Activated naive CD8-positive, alpha-beta T cell treated with anti-CD3 and anti-CD28 coated beads for 36 hours (primary cell): ENCODE results near the gene MEA1. TPM values are rescaled to one million over a fixed set of nuclear protein-coding genes. Genes with fewer than 3 reads are reported as not detected.

Experiments
- DNase-seq: peaks from one replicate; pipeline ENCODE4 v3.0.0; 2021
- H3K27ac Mint-ChIP-seq: one replicate; pipeline ENCODE4 v1.8.0; 2022; ENCODE audit warnings: mild to moderate bottlenecking, moderate library complexity, mixed read lengths
- H3K27me3 Mint-ChIP-seq: one replicate; pipeline ENCODE4 v1.8.0; 2022; ENCODE audit warnings: mild to moderate bottlenecking, mixed read lengths
- H3K36me3 Mint-ChIP-seq: one replicate; pipeline ENCODE4 v1.8.0; 2021; ENCODE audit warnings: mild to moderate bottlenecking, mixed read lengths
- H3K4me1 Mint-ChIP-seq: one replicate; pipeline ENCODE4 v1.8.0; 2021; ENCODE audit warnings: mixed read lengths
- H3K4me3 Mint-ChIP-seq: one replicate; pipeline ENCODE4 v1.8.0; 2022; ENCODE audit warnings: mild to moderate bottlenecking, moderate library complexity, mixed read lengths
- H3K9me3 Mint-ChIP-seq: one replicate; pipeline ENCODE4 v1.8.0; 2022; ENCODE audit warnings: mixed read lengths
- total RNA-seq, 2 experiments: library from RNA; stranded (reverse); gene quantifications; one replicate each; pipeline ENCODE4 v1.2.3, GENCODE V29; 2021

MEA1 gene
- total RNA-seq, 2 experiments from 2014 or later: 98.6 to 105 TPM

DNA sequence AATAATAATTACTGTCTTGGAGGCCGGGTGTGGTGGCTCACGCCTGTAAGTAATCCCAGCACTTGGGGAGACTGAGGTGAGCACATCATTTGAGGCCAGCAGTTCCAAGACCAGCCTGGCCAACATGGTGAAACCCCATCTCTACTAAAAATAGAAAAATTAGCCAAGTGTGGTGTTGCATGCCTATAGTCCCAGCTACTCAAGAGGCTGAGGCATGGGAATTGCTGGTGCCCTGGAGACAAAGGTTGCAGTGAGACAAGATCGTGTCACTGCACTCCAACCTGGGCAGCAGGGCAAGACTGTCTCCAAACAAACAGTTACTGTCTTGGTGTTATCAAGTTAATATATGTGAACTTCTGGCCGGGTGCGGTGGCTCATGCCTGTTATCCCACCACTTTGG lies 12.6 kb upstream of the MEA1 start:
- Mint-ChIP-seq H3K9me3 (no peaks in the 10 kb centered on the region), H3K27ac (peak overlapping the region; percentile 38), H3K4me3 (no peak overlapping the region), H3K4me1 (peaks cover 8% of the 10 kb centered on the region), H3K27me3 (no peaks in the 10 kb centered on the region), H3K36me3 (peaks cover 27% of the 10 kb centered on the region)
- no peak for DNase-seq

DNA sequence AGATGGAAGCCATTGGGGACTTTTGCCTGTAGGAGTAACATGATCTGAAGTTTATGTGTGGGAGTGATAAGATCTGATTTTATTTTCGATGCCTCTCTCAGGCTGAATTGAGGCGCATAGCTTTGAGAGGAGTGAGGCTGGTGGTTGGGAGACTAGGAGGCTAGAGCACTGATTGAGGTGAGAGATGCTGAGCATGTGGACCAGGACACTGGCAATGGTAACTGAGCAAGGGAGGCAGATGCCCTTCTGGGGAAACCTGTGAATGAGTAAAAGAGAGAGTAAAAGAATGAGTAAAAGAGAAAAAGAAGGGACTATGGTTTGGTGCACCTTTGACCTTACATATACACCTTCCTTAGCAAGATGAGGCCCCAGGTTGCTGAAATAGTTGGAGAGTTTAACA lies 10.7 kb upstream of the MEA1 start:
- Mint-ChIP-seq H3K4me3 (no peak overlapping the region), H3K27me3 (no peaks in the 10 kb centered on the region), H3K27ac (peak overlapping the region; percentile 61), H3K4me1 (peaks cover 17% of the 10 kb centered on the region), H3K36me3 (peaks cover 26% of the 10 kb centered on the region), H3K9me3 (no peaks in the 10 kb centered on the region)
- DNase-seq: no peak

DNA sequence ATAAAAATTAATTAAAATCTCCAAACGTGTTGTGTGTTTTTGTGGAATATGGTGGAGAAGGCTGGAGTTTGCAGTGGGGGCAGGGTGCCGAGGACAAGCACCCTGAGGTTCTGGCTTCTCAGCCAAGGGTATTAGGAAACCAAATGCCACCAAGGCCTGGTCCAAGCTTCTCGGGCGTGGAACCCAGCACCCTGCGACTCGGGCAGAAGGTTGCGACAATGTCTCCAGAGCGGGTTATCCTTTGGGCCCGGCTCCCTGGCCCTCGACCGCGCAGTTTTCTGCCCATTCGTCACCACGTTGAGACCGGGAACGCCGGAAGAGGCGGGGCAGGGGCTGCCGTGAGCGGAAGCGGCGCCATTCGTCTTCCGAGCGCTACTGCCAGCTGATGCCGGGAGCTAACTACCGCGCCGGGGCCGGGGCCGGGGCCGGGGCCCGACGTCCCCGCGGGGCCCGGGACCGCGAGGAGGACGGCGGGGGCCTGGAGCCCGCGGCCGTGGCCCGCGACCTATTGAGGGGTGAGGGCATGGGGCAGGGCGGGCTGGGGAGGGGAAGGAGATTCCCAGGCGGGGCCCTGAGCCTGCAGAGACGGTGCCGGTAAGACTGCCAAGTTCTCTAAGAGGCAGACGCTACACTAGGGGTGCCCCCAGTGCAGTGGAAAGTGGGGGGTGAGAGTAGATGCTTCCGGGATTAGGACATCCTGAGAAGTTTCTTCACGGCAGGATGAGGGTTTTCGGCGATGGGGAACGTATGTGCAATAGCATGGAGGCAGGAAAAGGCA lies 7.7 kb upstream of the MEA1 start, which contains the start of gene RRP36:
RRP36 (plus strand) TSS at position 354 of the 778 bp plus-strand sequence; CDS start at position 386, 32 bp downstream.
- peak within 1 kb of the TSS; percentile 98 for H3K4me3 Mint-ChIP-seq
- no peaks in the 10 kb centered on the region for H3K27me3 Mint-ChIP-seq
- H3K36me3 Mint-ChIP-seq: peaks cover 28% of the 10 kb centered on the region
- peak; percentile 76 for DNase-seq
- no peaks in the 10 kb centered on the region for H3K9me3 Mint-ChIP-seq
- H3K27ac Mint-ChIP-seq: peak within 1 kb of the TSS; percentile 96
- H3K4me1 Mint-ChIP-seq: peaks cover 17% of the 10 kb centered on the region

DNA sequence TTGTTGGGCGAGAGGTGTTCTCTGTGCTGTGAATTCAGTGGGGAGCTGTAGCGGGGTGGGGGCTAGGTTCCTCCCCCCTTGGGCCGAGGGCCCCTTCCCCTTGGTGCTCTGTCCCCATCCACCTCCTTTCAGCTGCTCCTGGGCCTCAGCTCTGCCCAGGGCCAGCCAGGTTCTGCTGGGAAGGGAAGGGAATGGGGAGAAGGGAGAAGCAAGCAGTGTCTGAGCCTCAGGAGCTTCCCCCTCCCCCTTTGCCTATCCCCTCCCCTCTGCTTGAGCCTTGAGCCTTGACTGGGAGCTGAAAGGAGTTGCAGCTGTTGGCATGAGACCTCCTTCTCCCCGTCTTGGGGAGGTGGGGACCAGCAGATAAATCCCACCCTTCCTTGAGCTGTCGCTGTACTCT lies 7.1 kb upstream of the MEA1 start:
- H3K36me3 Mint-ChIP-seq: peaks cover 26% of the 10 kb centered on the region
- H3K9me3 Mint-ChIP-seq: no peaks in the 10 kb centered on the region
- H3K27ac Mint-ChIP-seq: peak overlapping the region; percentile 76
- H3K4me3 Mint-ChIP-seq: peak overlapping the region; percentile 78
- peaks cover 21% of the 10 kb centered on the region for H3K4me1 Mint-ChIP-seq
- no peak for DNase-seq
- no peaks in the 10 kb centered on the region for H3K27me3 Mint-ChIP-seq

DNA sequence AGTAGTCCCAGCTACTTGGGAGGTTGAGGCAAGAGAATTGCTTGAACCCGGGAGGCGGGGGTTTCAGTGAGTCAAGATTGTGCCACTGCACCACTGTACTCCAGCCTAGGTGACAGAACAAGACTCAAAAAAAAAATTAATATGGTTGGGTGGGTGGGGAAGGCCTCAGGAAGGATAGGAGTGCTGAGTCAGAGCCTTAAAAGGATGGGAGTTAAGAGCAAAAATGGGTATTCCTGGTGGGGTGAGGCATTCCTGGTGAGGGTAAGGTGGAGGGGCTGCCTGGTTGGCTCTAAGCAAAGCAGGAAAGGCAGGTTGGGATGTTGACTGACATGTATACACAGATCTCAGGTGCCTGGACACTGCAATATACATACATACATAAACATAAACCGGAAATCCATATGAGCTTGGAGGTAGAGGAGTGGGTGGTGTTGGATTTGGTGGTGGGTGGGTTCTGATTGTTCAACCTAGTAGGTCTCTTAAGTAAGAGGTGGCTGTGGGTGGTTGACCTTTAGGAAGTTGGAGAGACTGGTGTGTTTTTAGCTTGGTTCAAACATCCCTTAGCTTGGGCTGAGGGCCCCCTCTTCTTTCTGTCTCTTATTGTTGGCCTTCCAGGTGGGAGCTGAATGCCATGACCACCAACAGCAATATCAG lies 6.4 kb upstream of the MEA1 start:
- Mint-ChIP-seq H3K4me1 (peaks cover 21% of the 10 kb centered on the region), H3K4me3 (peak overlapping the region; percentile 1), H3K27ac (peak overlapping the region; percentile 18), H3K36me3 (peaks cover 24% of the 10 kb centered on the region), H3K9me3 (no peaks in the 10 kb centered on the region), H3K27me3 (no peaks in the 10 kb centered on the region)
- no peak for DNase-seq

DNA sequence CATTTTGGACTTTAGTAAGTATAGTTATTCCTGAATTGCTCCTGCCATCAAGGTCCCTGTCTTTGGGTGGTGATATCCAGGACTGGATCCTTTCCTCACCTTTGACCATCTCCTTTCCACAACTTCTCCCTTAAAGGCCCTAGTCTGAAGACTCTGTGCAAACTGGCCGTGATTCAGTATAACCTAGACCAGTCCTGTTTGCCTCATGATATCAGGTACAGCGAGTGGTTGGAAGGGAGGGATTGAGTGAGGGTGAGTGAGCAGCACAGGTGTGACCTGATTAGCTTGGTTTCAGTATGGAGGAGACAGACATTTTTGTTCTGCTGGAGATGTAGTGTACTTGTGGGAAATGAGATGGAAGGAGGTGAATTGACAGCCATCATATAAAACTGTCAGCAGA lies 5.4 kb upstream of the MEA1 start:
- peaks cover 23% of the 10 kb centered on the region for H3K4me1 Mint-ChIP-seq
- H3K36me3 Mint-ChIP-seq: peaks cover 20% of the 10 kb centered on the region

DNA sequence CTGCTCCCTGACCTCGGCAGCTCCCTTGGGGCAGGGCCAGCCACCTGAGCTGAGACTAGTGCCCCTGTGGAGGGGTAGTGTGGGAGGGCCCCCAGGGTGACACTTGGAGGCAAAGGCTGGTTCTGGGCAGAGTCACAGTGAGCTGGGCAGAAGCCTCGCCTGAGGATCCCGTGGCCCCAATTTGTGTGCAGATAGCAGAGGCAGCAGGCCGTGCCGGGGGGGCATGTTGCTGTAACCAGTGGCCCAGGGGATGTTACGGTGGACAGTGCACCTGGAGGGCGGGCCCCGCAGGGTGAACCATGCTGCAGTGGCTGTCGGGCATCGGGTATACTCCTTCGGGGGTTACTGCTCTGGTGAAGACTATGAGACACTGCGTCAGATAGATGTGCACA lies 3.2 kb upstream of the MEA1 start:
- H3K4me1 Mint-ChIP-seq: peaks cover 33% of the 10 kb centered on the region
- no peaks in the 10 kb centered on the region for H3K9me3 Mint-ChIP-seq
- DNase-seq: no peak
- H3K36me3 Mint-ChIP-seq: peaks cover 32% of the 10 kb centered on the region
- no peak overlapping the region for H3K27ac Mint-ChIP-seq
- no peak overlapping the region for H3K4me3 Mint-ChIP-seq
- H3K27me3 Mint-ChIP-seq: no peaks in the 10 kb centered on the region

More for the DNA sequence above, 5.4 kb upstream of the MEA1 start:
- peak overlapping the region; percentile 38 for H3K27ac Mint-ChIP-seq
- no peak overlapping the region for H3K4me3 Mint-ChIP-seq
- no peaks in the 10 kb centered on the region for H3K27me3 Mint-ChIP-seq
- no peak for DNase-seq
- H3K9me3 Mint-ChIP-seq: no peaks in the 10 kb centered on the region

DNA sequence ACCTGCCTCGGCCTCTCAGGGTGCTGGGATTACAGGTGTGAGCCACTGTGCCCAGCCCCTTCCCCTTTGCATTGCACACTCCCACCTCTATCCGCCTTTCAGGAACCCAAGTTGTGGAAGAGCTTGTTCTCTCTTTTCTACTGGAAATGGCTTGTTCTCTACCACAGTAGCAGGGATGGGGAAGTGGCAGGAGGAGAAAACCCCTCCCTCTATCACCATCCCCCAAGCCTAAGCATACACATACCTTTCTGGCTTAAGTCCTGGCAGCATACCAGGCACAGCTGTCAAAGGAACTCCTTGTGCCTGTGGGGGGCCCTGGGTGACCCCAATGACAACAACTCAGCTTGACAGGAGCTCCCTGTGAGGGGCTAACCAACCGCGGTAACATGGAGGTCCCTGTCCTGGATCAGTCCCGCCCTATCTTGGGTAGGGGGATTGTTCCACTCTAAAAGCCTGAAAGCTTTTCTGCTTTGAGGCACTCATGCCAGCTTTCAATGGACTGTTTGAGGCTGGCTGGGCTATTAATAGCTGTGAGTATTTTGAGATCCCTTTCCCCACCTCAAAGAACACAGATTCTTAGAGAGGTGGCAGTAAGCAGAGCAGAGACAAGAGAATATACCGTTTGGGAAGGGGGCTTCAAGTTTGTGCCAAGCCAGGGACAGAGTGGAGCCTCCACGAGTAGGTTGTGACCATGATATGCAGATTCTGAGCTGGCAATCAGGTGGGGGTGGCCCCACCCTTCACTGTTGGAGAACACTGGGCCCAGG lies 2.6 kb upstream of the MEA1 start:
- DNase-seq: no peak
- Mint-ChIP-seq H3K9me3 (no peaks in the 10 kb centered on the region), H3K36me3 (peaks cover 32% of the 10 kb centered on the region), H3K27me3 (no peaks in the 10 kb centered on the region), H3K27ac (peak overlapping the region; percentile 74), H3K4me1 (peaks cover 37% of the 10 kb centered on the region), H3K4me3 (no peak overlapping the region)

DNA sequence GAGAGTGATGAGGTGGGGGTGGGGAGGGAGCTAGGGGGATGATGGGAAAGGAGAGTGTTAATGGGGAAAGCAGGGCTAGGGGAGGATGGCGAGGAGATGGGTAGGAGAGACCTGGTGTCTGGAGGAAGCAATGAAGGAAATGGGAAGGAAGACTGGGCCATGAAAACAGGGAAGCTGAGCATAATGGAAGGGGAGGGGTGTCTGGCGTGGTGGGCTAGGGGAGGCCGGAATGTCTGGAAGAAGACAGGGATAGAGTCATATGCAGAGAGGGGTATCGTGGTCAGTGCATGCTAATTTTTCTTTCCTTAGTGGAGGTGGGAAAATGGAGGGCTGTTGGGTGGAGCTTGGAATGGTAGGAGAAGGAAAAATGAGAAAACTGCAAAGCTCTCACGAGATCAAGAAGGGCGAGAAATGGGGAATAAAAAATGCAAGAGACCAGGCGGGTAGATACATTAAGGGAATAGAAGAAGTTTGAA lies 726 bp upstream of the MEA1 start:
- peaks cover 33% of the 10 kb centered on the region for H3K4me1 Mint-ChIP-seq
- no peaks in the 10 kb centered on the region for H3K27me3 Mint-ChIP-seq
- no peak for DNase-seq
- no peaks in the 10 kb centered on the region for H3K9me3 Mint-ChIP-seq
- H3K36me3 Mint-ChIP-seq: peaks cover 27% of the 10 kb centered on the region
- peak overlapping the region; percentile 90 for H3K27ac Mint-ChIP-seq
- peak overlapping the region; percentile 95 for H3K4me3 Mint-ChIP-seq

DNA sequence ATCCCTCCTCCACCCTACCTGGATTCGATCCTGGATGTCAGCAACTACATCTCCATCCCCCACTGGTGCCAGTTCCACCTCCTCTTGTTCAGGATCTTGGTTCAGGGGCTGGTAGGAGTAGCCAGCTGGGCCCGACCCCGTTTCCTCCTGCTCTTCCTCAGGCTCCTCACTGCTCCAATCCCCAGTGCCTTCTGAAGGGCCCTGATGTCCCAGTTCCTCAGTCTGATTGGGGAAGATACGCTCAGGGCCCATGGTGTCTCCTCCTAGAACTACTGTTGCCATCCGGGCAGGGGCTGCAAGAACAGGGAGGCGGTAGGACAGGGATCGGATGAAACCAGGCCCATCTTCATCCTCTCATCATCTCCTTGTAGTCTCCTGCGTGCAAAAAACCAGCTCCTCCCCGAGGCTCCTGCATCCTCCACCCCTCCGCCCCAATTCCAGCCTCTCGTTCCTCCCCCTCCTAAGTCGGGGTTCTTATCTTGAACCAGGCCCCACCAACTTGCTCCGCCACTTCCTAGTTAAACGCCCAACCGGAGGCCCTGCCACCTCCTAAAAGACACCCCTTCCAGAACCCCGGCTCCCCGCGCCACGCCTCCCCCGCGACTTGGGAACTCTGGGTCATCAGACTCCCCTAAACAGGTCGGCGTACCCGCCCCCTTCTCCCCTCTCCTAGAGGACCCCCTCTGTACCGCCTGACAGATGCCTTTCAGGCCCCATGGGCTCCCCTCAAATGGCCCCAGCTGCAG lies 476 bp downstream of the MEA1 start:
- peaks cover 24% of the 10 kb centered on the region for H3K36me3 Mint-ChIP-seq
- H3K27ac Mint-ChIP-seq: peak overlapping the region; percentile 90
- H3K4me3 Mint-ChIP-seq: peak overlapping the region; percentile 95
- H3K9me3 Mint-ChIP-seq: no peaks in the 10 kb centered on the region
- H3K4me1 Mint-ChIP-seq: peaks cover 37% of the 10 kb centered on the region
- H3K27me3 Mint-ChIP-seq: no peaks in the 10 kb centered on the region
- DNase-seq: no peak

DNA sequence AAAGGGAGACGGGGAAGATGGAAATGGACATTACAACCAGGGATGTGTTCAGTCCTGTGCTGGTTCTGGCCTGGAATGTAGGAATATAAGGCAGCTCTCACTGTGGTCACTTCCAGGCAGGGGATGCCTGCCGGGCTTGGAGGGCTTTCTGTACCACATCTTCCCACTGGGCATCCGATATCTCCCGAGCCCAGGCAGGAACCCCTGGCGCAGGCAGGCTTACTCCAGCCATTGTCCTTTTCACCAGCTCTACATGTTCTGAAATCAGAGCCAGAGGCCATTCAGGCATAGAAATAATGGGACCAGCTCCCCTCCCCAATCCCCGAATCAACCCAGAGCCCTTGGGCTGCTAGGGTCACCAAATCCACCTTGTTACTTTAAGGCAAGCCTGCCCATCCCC lies 1.4 kb downstream of the MEA1 start:
- H3K27ac Mint-ChIP-seq: peak overlapping the region; percentile 90
- H3K4me3 Mint-ChIP-seq: peak overlapping the region; percentile 95
- DNase-seq: no peak
- H3K36me3 Mint-ChIP-seq: peaks cover 19% of the 10 kb centered on the region
- H3K4me1 Mint-ChIP-seq: peaks cover 37% of the 10 kb centered on the region
- no peaks in the 10 kb centered on the region for H3K27me3 Mint-ChIP-seq
- H3K9me3 Mint-ChIP-seq: no peaks in the 10 kb centered on the region

DNA sequence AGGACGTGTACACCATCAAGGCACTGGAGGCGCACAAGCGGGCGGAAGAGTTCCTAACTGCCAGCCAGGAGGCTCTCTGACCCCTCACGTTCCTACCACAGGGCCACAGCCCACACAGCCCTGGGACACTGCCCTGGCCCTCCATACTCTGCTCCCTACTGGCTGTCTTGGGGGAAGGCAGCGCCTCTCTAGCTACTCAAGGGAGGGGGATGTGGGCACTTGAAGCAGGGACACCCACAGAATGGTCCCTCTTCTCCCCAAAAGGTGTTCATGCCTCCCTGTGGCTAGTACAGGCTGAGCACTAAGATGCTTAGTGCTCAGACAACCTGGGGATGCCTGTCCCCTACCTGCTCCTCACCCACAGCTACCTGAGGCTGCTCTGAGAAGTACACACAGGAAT lies 2.5 kb downstream of the MEA1 start:
- no peak for DNase-seq
- H3K4me3 Mint-ChIP-seq: no peak overlapping the region
- H3K27me3 Mint-ChIP-seq: no peaks in the 10 kb centered on the region
- no peaks in the 10 kb centered on the region for H3K9me3 Mint-ChIP-seq
- peaks cover 19% of the 10 kb centered on the region for H3K36me3 Mint-ChIP-seq
- no peak overlapping the region for H3K27ac Mint-ChIP-seq
- H3K4me1 Mint-ChIP-seq: peaks cover 34% of the 10 kb centered on the region

DNA sequence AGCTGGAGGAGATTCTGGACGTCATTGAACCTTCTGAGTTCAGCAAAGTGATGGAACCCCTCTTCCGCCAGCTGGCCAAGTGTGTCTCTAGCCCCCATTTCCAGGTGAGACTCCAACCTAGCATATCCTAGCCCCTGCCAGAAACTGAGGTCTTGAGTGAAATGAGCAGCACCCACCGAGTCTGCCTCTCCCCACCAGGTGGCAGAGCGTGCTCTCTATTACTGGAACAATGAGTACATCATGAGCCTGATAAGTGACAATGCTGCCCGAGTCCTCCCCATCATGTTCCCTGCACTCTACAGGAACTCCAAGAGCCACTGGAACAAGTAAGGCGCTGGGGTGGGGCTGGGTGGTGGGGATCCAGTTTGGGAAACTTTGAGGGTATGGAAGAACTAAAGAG lies 4.6 kb downstream of the MEA1 start:
- Mint-ChIP-seq H3K27me3 (no peaks in the 10 kb centered on the region), H3K4me3 (no peak overlapping the region), H3K9me3 (no peaks in the 10 kb centered on the region), H3K4me1 (peaks cover 26% of the 10 kb centered on the region), H3K36me3 (peaks cover 22% of the 10 kb centered on the region), H3K27ac (peak overlapping the region; percentile 54)
- DNase-seq: no peak

DNA sequence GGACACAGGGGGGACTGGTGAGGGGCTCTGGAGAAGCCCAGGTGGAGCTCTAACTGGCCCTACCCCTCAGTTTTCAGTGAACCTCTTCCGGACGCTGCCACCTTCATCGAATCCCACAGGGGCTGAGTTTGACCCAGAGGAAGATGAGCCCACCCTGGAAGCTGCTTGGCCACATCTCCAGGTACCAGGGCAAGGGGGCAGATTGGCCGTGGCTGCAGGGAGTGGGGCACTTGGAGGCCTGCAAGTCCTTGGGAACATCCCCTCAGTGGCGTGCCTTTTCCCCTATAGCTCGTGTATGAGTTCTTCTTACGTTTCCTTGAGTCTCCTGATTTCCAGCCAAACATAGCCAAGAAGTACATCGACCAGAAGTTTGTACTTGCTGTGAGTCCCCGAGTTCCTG lies 6.6 kb downstream of the MEA1 start:
- Mint-ChIP-seq H3K36me3 (peaks cover 9% of the 10 kb centered on the region), H3K4me1 (peaks cover 14% of the 10 kb centered on the region), H3K27ac (no peak overlapping the region), H3K9me3 (no peaks in the 10 kb centered on the region), H3K27me3 (no peaks in the 10 kb centered on the region), H3K4me3 (no peak overlapping the region)
- no peak for DNase-seq
